SK-N-SH treated with all-trans-retinoic acid at 6 μM for 48 hours (cell line): ENCODE data around the gene MAGEB17.

Experiments used
- ARNTL ChIP-seq: fragments of 450-650 bp; formaldehyde crosslinking; IDR thresholded peaks from 2 replicates; pipeline ENCODE4 v1.5.0; 2020; ENCODE audit warnings: low read depth, mild to moderate bottlenecking, moderate library complexity, borderline replicate concordance
- CREB5 ChIP-seq: fragments of 250-450 bp; sonication (Bioruptor Pico); IDR thresholded peaks from 2 replicates; pipeline ENCODE4 v1.5.1; 2020; ENCODE audit warnings: low read depth, mild to moderate bottlenecking, moderate library complexity
- CSDC2 ChIP-seq: fragments of 250-450 bp; sonication (Bioruptor Pico); IDR thresholded peaks from 2 replicates; pipeline ENCODE4 v1.5.0; 2020; ENCODE audit warnings: mild to moderate bottlenecking, moderate library complexity
- GLIS3 ChIP-seq: fragments of 250-450 bp; sonication (Bioruptor Pico); IDR thresholded peaks from 2 replicates; pipeline ENCODE4 v1.5.0; 2020; ENCODE audit warnings: mild to moderate bottlenecking, moderate library complexity
- ISL1 ChIP-seq: fragments of 250-450 bp; sonication (Bioruptor Pico); IDR thresholded peaks from 2 replicates; pipeline ENCODE4 v2.1.2; 2022; ENCODE audit warnings: mild to moderate bottlenecking, moderate library complexity
- POU6F1 ChIP-seq: fragments of 250-450 bp; sonication (Bioruptor Pico); IDR thresholded peaks from 2 replicates; pipeline ENCODE4 v1.8.0; 2021; ENCODE audit warnings: low read depth, mild to moderate bottlenecking, moderate library complexity, borderline replicate concordance
- RARB ChIP-seq: fragments of 250-450 bp; sonication (Bioruptor Pico); IDR thresholded peaks from 2 replicates; pipeline ENCODE4 v1.8.0; 2021; ENCODE audit warnings: mild to moderate bottlenecking, moderate library complexity
- SNAI2 ChIP-seq: fragments of 250-450 bp; sonication (Bioruptor Pico); IDR thresholded peaks from 2 replicates; pipeline ENCODE4 v1.5.0; 2020; ENCODE audit warnings: mild to moderate bottlenecking, moderate library complexity
- ZC3H10 ChIP-seq: fragments of 250-450 bp; sonication (Bioruptor Pico); IDR thresholded peaks from 2 replicates; pipeline ENCODE4 v1.5.1; 2021; ENCODE audit warnings: mild to moderate bottlenecking, moderate library complexity
- ZFP3 ChIP-seq: fragments of 250-450 bp; sonication (Bioruptor Pico); IDR thresholded peaks from 2 replicates; pipeline ENCODE4 v1.5.0; 2020; ENCODE audit warnings: mild to moderate bottlenecking, moderate library complexity
- ZNF70 ChIP-seq: fragments of 450-650 bp; formaldehyde crosslinking; IDR thresholded peaks from 2 replicates; pipeline ENCODE4 v1.5.0; 2020; ENCODE audit warnings: mild to moderate bottlenecking, moderate library complexity
- TF ChIP-seq, protein P1 (sequence below): fragments of 250-450 bp; sonication (Bioruptor Pico); IDR thresholded peaks from 2 replicates; pipeline ENCODE4 v1.8.0; 2020; ENCODE audit warnings: mild to moderate bottlenecking, moderate library complexity, borderline replicate concordance
- TF ChIP-seq, protein P2 (sequence below): fragments of 250-450 bp; sonication (Bioruptor Pico); IDR thresholded peaks from 2 replicates; pipeline ENCODE4 v1.5.0; 2020; ENCODE audit warnings: mild to moderate bottlenecking, moderate library complexity

GRCh38 chrX:16138108-16138427 lies 29.2 kb upstream of the MAGEB17 start:
- no peak for TF ChIP-seq ISL1 (CRISPR knock-in tag)
- TF ChIP-seq ZNF70 (CRISPR knock-in tag) = no peak
- no peak for TF ChIP-seq POU6F1 (CRISPR knock-in tag)
- no peak for TF ChIP-seq SNAI2 (CRISPR knock-in tag)
- TF ChIP-seq, protein P1, sequence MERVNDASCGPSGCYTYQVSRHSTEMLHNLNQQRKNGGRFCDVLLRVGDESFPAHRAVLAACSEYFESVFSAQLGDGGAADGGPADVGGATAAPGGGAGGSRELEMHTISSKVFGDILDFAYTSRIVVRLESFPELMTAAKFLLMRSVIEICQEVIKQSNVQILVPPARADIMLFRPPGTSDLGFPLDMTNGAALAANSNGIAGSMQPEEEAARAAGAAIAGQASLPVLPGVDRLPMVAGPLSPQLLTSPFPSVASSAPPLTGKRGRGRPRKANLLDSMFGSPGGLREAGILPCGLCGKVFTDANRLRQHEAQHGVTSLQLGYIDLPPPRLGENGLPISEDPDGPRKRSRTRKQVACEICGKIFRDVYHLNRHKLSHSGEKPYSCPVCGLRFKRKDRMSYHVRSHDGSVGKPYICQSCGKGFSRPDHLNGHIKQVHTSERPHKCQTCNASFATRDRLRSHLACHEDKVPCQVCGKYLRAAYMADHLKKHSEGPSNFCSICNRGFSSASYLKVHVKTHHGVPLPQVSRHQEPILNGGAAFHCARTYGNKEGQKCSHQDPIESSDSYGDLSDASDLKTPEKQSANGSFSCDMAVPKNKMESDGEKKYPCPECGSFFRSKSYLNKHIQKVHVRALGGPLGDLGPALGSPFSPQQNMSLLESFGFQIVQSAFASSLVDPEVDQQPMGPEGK (CRISPR knock-in tag) = no peak
- TF ChIP-seq CSDC2 (CRISPR knock-in tag) = no peak
- TF ChIP-seq GLIS3 (CRISPR knock-in tag) = no peak
- TF ChIP-seq ZFP3 = no peak
- no peak for TF ChIP-seq ZC3H10 (CRISPR knock-in tag)
- no peak for TF ChIP-seq ARNTL (CRISPR knock-in tag)
- TF ChIP-seq, protein P2, sequence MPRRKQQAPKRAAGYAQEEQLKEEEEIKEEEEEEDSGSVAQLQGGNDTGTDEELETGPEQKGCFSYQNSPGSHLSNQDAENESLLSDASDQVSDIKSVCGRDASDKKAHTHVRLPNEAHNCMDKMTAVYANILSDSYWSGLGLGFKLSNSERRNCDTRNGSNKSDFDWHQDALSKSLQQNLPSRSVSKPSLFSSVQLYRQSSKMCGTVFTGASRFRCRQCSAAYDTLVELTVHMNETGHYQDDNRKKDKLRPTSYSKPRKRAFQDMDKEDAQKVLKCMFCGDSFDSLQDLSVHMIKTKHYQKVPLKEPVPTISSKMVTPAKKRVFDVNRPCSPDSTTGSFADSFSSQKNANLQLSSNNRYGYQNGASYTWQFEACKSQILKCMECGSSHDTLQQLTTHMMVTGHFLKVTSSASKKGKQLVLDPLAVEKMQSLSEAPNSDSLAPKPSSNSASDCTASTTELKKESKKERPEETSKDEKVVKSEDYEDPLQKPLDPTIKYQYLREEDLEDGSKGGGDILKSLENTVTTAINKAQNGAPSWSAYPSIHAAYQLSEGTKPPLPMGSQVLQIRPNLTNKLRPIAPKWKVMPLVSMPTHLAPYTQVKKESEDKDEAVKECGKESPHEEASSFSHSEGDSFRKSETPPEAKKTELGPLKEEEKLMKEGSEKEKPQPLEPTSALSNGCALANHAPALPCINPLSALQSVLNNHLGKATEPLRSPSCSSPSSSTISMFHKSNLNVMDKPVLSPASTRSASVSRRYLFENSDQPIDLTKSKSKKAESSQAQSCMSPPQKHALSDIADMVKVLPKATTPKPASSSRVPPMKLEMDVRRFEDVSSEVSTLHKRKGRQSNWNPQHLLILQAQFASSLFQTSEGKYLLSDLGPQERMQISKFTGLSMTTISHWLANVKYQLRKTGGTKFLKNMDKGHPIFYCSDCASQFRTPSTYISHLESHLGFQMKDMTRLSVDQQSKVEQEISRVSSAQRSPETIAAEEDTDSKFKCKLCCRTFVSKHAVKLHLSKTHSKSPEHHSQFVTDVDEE = no peak
- TF ChIP-seq CREB5 (CRISPR knock-in tag) = no peak
- no peak for TF ChIP-seq RARB (CRISPR knock-in tag)
